Measurements from ENCODE around the gene CPNE2.
A peak's percentile ranks its signal among the peaks of the same experiment; 100 is the strongest.

CPNE2 gene

DNA sequence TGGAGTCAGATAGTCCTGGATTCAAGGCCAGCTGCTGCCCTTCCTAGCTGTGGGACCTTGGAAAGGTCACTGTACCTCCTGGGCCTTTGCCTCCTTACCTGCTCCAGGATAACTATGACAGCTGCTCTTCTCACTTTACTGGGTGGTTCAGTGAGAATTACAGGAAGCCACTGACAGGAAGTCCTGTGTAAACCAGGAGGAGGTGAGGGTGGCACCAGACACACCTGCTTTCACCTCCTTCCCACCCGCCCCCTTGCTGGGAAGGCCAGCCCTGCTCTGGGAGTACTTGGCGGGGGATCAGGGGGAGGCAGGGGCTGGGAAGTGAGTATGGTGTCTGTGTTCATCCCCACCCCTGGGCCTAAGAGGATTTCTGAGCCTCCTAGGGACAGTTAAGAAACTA is 42.6 kb downstream of the CPNE2 start:
- Histone ChIP-seq H3K36me3 (ENCODE audit: control insufficient read depth in 4 of 4, insufficient read depth in 4 of 4, low read length in 3 of 4) (peaks cover 0 to 16% (median 10%) of the 10 kb centered on the region in 4 experiments), H3K9me3 (ENCODE audit: control extremely low read depth in 1 of 5, control insufficient read depth in 4 of 5, insufficient read depth in 2 of 5, low read depth in 1 of 5, low read length in 4 of 5) (no peaks in the 10 kb centered on the region), H3K4me1 (ENCODE audit: control extremely low read depth in 1 of 4, control insufficient read depth in 4 of 4, insufficient read depth in 4 of 4, low read length in 3 of 4) (peaks cover 0 to 51% (median 20%) of the 10 kb centered on the region in 4 experiments), H3K27me3 (replicated peaks in 2 of 5; ENCODE audit: control insufficient read depth in 4 of 5, insufficient read depth in 5 of 5, low read length in 4 of 5) (no peaks in the 10 kb centered on the region), H3K4me3 (ENCODE audit: control insufficient read depth in 1 of 7, extremely low read depth in 1 of 7, insufficient read depth in 4 of 7, low read depth in 2 of 7, low read length in 6 of 7) (no peak overlapping the region), H3K27ac (ENCODE audit: insufficient read depth in 1 of 2, low read depth in 1 of 2, low read length in 2 of 2, poor library complexity in 1 of 2, severe bottlenecking in 2 of 2) (peak overlapping the region in 1 of 2 experiments; percentile 25)
- WGBS (ENCODE audit: insufficient coverage), result no CpG with 5 or more reads among the region's 2 CpGs
- no peak for DNase-seq
- ChIA-PET POLR2A (no interaction called here), CTCF (interaction anchor here (3.0 kb wide), 1 partner anchor 9 kb away, joined by 11 read pairs; no protein-coding TSS in a partner anchor)

DNA sequence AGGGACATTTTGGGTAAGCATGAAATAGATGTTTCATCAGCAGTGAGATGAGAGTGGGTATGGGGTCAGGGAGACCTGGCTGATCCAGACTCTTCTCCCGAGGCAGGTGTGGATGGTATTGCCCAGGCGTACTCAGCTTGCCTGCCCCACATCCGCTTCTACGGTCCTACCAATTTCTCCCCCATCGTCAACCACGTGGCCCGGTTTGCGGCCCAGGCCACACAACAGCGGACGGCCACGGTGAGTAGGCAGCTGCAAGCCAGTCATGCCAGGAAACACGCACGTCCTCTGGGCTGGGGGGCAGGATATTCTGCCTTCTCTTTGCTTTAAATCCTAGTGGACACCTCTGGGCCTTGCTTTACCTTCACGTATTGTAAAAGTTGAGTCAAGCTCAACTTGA is 44.7 kb downstream of the CPNE2 start:
- peak in 1 of 3 donors; percentile 23 for DNase-seq
- no peaks in the 10 kb centered on the region for H3K27me3 ChIP-seq (replicated peaks in 2 of 5; ENCODE audit: control insufficient read depth in 4 of 5, insufficient read depth in 5 of 5, low read length in 4 of 5)
- peaks cover 0 to 14% (median 8%) of the 10 kb centered on the region in 4 experiments for H3K36me3 ChIP-seq (ENCODE audit: control insufficient read depth in 4 of 4, insufficient read depth in 4 of 4, low read length in 3 of 4)
- peaks cover 5 to 61% (median 39%) of the 10 kb centered on the region in 4 experiments for H3K4me1 ChIP-seq (ENCODE audit: control extremely low read depth in 1 of 4, control insufficient read depth in 4 of 4, insufficient read depth in 4 of 4, low read length in 3 of 4)
- 79% methylated on average over 13 of the region's 14 CpGs for WGBS (ENCODE audit: insufficient coverage)
- ChIA-PET CTCF (interaction anchor here (1.6 to 3.0 kb wide), 2 partner anchors 11 to 52 kb away, joined by 5 to 11 read pairs; no protein-coding TSS in a partner anchor), POLR2A (no interaction called here)
- no peak overlapping the region for H3K27ac ChIP-seq (ENCODE audit: insufficient read depth in 1 of 2, low read depth in 1 of 2, low read length in 2 of 2, poor library complexity in 1 of 2, severe bottlenecking in 2 of 2)
- H3K4me3 ChIP-seq (ENCODE audit: control insufficient read depth in 1 of 7, extremely low read depth in 1 of 7, insufficient read depth in 4 of 7, low read depth in 2 of 7, low read length in 6 of 7), result no peak overlapping the region
- H3K9me3 ChIP-seq (ENCODE audit: control extremely low read depth in 1 of 5, control insufficient read depth in 4 of 5, insufficient read depth in 2 of 5, low read depth in 1 of 5, low read length in 4 of 5), result no peaks in the 10 kb centered on the region

DNA sequence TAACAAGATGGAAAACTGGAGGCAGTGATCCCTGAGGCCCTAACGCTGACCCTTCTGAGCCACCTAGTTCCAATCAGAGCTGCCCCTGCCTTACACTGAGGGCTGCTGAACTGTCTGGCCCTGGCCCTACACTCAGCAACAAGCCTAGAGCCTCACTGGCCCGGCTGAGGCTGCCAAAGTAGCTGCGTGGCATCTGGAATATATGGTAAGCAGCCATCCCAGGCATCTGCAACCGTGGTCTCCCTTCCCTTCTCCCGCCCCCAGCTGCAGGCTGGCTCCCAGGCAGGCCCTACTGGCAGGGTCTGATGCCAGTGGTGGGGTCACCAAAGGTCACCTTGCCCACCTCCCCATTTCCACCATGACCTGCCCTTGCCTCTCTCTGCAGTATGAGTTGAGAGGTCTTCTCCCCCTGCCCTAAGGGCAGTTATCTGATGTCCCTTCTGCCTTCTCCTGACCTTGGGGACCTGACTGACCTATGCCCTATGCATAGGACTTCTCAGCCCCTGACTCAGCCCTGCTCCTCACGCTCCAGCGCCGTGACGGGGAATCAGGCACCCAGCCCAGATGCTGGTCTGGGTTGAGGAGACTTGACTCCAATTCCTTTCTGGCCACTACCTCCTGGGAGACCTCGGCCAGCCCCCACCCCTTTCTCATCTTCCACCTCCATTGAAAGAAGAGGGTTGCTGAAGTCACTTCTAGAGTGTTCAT is 45.3 kb downstream of the CPNE2 start:
- H3K27ac ChIP-seq (ENCODE audit: insufficient read depth in 1 of 2, low read depth in 1 of 2, low read length in 2 of 2, poor library complexity in 1 of 2, severe bottlenecking in 2 of 2), result no peak overlapping the region
- ChIA-PET POLR2A (no interaction called here), CTCF (interaction anchor here (1.6 kb wide), 1 partner anchor 53 kb away, joined by 5 read pairs; no protein-coding TSS in a partner anchor)
- WGBS (ENCODE audit: insufficient coverage), result 84% methylated on average over 9 of the region's 10 CpGs
- DNase-seq, result no peak
- H3K4me1 ChIP-seq (ENCODE audit: control extremely low read depth in 1 of 4, control insufficient read depth in 4 of 4, insufficient read depth in 4 of 4, low read length in 3 of 4), result peaks cover 5 to 61% (median 42%) of the 10 kb centered on the region in 4 experiments
- H3K36me3 ChIP-seq (ENCODE audit: control insufficient read depth in 4 of 4, insufficient read depth in 4 of 4, low read length in 3 of 4), result peaks cover 0 to 14% (median 8%) of the 10 kb centered on the region in 4 experiments
- no peaks in the 10 kb centered on the region for H3K9me3 ChIP-seq (ENCODE audit: control extremely low read depth in 1 of 5, control insufficient read depth in 4 of 5, insufficient read depth in 2 of 5, low read depth in 1 of 5, low read length in 4 of 5)
- no peak overlapping the region for H3K4me3 ChIP-seq (ENCODE audit: control insufficient read depth in 1 of 7, extremely low read depth in 1 of 7, insufficient read depth in 4 of 7, low read depth in 2 of 7, low read length in 6 of 7)
- no peaks in the 10 kb centered on the region for H3K27me3 ChIP-seq (replicated peaks in 2 of 5; ENCODE audit: control insufficient read depth in 4 of 5, insufficient read depth in 5 of 5, low read length in 4 of 5)

DNA sequence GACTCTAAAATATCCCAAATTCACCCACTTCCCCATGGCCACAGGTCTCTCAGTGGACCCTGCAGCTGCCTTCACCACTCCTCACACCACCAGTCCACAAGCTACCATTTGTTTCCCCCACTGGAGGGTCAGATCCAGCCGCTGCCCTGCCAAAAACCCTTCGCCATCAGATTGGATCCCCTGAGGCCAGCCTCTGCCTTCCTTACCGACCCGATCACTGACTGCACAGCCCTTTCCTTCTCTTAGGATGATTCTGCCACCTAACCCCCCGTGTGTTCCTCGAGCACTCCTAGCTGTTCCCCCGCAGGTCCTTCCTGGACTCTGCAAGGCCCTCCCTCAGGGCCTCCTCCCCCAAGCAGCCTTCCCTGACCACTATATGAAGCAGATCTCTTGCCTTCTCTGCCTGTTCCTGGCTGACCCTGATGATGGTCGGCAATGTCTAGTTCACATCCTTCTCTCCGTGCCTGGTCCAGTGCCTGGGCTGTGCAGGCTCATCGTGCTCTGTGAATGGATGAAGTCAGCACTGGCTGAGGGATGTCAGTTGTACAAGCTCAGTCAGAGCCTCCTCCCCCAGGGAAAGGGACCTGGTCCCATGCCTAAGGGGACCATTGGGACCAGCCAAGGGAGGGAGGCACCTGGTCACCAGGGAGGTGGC is 46.0 kb downstream of the CPNE2 start:
- H3K9me3 ChIP-seq (ENCODE audit: control extremely low read depth in 1 of 5, control insufficient read depth in 4 of 5, insufficient read depth in 2 of 5, low read depth in 1 of 5, low read length in 4 of 5), result no peaks in the 10 kb centered on the region
- no peak for DNase-seq
- H3K4me1 ChIP-seq (ENCODE audit: control extremely low read depth in 1 of 4, control insufficient read depth in 4 of 4, insufficient read depth in 4 of 4, low read length in 3 of 4), result peaks cover 5 to 61% (median 49%) of the 10 kb centered on the region in 4 experiments
- WGBS (ENCODE audit: insufficient coverage), result 74% methylated on average over 6 of the region's 10 CpGs
- H3K4me3 ChIP-seq (ENCODE audit: control insufficient read depth in 1 of 7, extremely low read depth in 1 of 7, insufficient read depth in 4 of 7, low read depth in 2 of 7, low read length in 6 of 7), result no peak overlapping the region
- peaks cover 0 to 14% (median 8%) of the 10 kb centered on the region in 4 experiments for H3K36me3 ChIP-seq (ENCODE audit: control insufficient read depth in 4 of 4, insufficient read depth in 4 of 4, low read length in 3 of 4)
- ChIA-PET POLR2A (no interaction called here), CTCF (no interaction called here)
- no peaks in the 10 kb centered on the region for H3K27me3 ChIP-seq (replicated peaks in 2 of 5; ENCODE audit: control insufficient read depth in 4 of 5, insufficient read depth in 5 of 5, low read length in 4 of 5)
- H3K27ac ChIP-seq (ENCODE audit: insufficient read depth in 1 of 2, low read depth in 1 of 2, low read length in 2 of 2, poor library complexity in 1 of 2, severe bottlenecking in 2 of 2), result no peak overlapping the region

DNA sequence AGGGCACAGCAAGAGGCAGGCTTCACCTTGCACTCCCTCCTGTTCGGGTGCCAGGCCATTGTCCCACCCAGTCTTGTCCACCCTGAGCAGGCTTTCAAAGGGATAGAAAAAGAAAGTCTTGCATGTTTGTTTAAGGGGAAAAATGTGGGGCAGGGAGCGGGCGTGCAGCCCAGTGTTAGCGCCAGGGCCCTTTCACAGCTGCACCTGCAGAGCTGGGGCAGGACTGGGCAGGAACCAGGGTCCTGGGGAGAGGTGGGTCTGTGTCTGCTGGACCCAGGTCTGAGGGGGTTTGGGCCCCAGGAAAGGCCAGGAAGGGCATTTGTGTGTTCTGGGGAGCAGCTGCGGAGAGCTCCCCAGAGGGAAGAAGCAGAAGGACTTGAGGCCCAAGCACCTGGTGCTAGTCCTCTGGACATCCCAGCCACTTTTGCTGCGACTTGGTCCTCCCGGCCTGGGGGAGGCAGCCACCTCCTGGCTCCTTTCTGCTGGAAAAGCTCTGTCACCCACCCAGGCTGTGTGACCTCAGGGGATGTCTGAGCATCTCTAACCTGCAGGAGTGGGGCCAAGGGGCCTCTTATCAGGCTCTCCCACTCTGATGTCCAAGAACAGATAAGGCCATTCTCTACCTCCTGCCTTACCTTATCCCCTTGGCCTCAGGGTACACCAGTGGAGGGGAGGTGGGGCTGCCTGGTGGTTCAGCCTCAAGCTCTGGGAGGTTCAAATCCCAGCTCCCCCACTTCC is 48.7 kb downstream of the CPNE2 start:
- Histone ChIP-seq H3K4me3 (ENCODE audit: control insufficient read depth in 1 of 7, extremely low read depth in 1 of 7, insufficient read depth in 4 of 7, low read depth in 2 of 7, low read length in 6 of 7) (peak overlapping the region in 1 of 7 experiments; percentile 8), H3K9me3 (ENCODE audit: control extremely low read depth in 1 of 5, control insufficient read depth in 4 of 5, insufficient read depth in 2 of 5, low read depth in 1 of 5, low read length in 4 of 5) (no peaks in the 10 kb centered on the region), H3K27me3 (replicated peaks in 2 of 5; ENCODE audit: control insufficient read depth in 4 of 5, insufficient read depth in 5 of 5, low read length in 4 of 5) (no peaks in the 10 kb centered on the region), H3K27ac (ENCODE audit: insufficient read depth in 1 of 2, low read depth in 1 of 2, low read length in 2 of 2, poor library complexity in 1 of 2, severe bottlenecking in 2 of 2) (peak overlapping the region in 1 of 2 experiments; percentile 67), H3K36me3 (ENCODE audit: control insufficient read depth in 4 of 4, insufficient read depth in 4 of 4, low read length in 3 of 4) (peaks cover 0 to 18% (median 10%) of the 10 kb centered on the region in 4 experiments), H3K4me1 (ENCODE audit: control extremely low read depth in 1 of 4, control insufficient read depth in 4 of 4, insufficient read depth in 4 of 4, low read length in 3 of 4) (peaks cover 5 to 65% (median 61%) of the 10 kb centered on the region in 4 experiments)
- ChIA-PET CTCF (interaction anchor here (0.7 to 1.9 kb wide), 5 partner anchors 11 to 56 kb away, joined by 3 to 7 read pairs (median 3); partner anchors contain the start of gene CPNE2), POLR2A (interaction anchor here (0.5 kb wide), 1 partner anchor 198 kb away, joined by 3 read pairs; no protein-coding TSS in a partner anchor)
- 92% methylated on average over 7 of the region's 7 CpGs for WGBS (ENCODE audit: insufficient coverage)
- no peak for DNase-seq

DNA sequence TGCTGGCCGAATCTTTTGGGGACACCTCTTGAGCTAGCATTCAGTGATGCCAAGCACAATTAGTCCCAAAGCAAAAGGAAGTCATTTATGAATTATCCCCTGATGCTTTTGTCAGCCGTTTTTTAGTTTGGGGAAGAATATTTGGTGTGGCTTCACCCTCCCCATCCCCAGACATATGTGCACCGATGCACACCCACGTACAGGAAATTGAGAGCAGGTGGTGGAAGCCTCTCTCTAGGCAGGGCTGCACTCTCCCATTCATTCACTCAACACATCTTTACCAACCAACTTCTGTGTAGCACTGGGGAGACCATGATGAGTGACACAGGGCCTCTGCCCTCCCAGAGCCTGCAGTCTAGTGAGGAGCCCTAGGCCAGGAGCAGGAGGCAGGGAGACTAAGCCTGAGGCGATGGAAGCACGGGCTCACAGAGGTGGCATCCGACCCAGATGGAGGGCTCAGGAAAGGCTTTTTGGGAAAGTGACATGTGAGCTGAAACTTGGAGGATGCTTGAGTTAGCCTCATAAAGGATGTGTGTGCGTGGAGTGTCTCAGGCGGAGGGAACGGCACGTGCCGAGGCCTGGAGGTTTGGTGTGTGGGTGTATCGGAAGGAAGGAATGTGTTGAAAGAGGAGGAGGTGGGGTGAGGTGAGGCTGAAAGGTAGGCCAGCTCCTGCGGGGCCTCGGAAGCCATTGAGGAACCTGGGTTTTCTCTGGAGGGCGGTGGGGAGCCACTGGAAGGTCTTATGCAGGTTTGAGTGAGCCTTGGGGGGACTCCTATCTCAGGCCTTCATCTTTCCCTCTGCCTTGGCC is 49.6 kb downstream of the CPNE2 start:
- Histone ChIP-seq H3K27ac (ENCODE audit: insufficient read depth in 1 of 2, low read depth in 1 of 2, low read length in 2 of 2, poor library complexity in 1 of 2, severe bottlenecking in 2 of 2) (peak overlapping the region; percentile 6 to 67), H3K9me3 (ENCODE audit: control extremely low read depth in 1 of 5, control insufficient read depth in 4 of 5, insufficient read depth in 2 of 5, low read depth in 1 of 5, low read length in 4 of 5) (no peaks in the 10 kb centered on the region), H3K4me1 (ENCODE audit: control extremely low read depth in 1 of 4, control insufficient read depth in 4 of 4, insufficient read depth in 4 of 4, low read length in 3 of 4) (peaks cover 5 to 75% (median 70%) of the 10 kb centered on the region in 4 experiments), H3K4me3 (ENCODE audit: control insufficient read depth in 1 of 7, extremely low read depth in 1 of 7, insufficient read depth in 4 of 7, low read depth in 2 of 7, low read length in 6 of 7) (peak overlapping the region in 3 of 7 experiments; percentile 3 to 30 (median 19)), H3K27me3 (replicated peaks in 2 of 5; ENCODE audit: control insufficient read depth in 4 of 5, insufficient read depth in 5 of 5, low read length in 4 of 5) (no peaks in the 10 kb centered on the region), H3K36me3 (ENCODE audit: control insufficient read depth in 4 of 4, insufficient read depth in 4 of 4, low read length in 3 of 4) (peaks cover 0 to 17% (median 7%) of the 10 kb centered on the region in 4 experiments)
- ChIA-PET CTCF (interaction anchor here (0.7 to 1.9 kb wide), 6 partner anchors 10 to 57 kb away, joined by 3 to 7 read pairs (median 3); partner anchors contain the start of gene CPNE2), POLR2A (no interaction called here)
- 65% methylated on average over 10 of the region's 16 CpGs for WGBS (ENCODE audit: insufficient coverage)
- DNase-seq, result peak; percentile 32 to 92 (median 89)
